Measurements from ENCODE around the gene MALSU1.

GRCh38 chr7:23285657-23286646, 13.2 kb upstream of the MALSU1 start:
- TF ChIP-seq REST (IDR thresholded peaks at IDR 0.05) = no peak
- TF ChIP-seq CTCF (IDR thresholded peaks at IDR 0.05) = no peak
- no peak for TF ChIP-seq MYC (IDR thresholded peaks at IDR 0.05; ENCODE audit: borderline replicate concordance, low read length)
- no peak for TF ChIP-seq POLR2A (IDR thresholded peaks at IDR 0.05; ENCODE audit: low read length)
- no peak for TF ChIP-seq EP300 (IDR thresholded peaks at IDR 0.05)
- TF ChIP-seq ZC3H11A (IDR thresholded peaks at IDR 0.05) = no peak
- no peak for TF ChIP-seq HDAC2 (IDR thresholded peaks at IDR 0.05)
- no peak for TF ChIP-seq POLR2AphosphoS2 (conservative IDR thresholded peaks at IDR 0.05; ENCODE audit: low read length)
